DND-41 (cell line): ENCODE data around the gene SLC66A2.

Experiments
- EZH2 ChIP-seq: IDR thresholded peaks from 3 replicates; pipeline ENCODE4 v1.6.1; 2012; ENCODE audit warnings: borderline replicate concordance, low read depth, mild to moderate bottlenecking, moderate library complexity, low read length, inconsistent platforms; ENCODE audit not compliant: severe bottlenecking
- TF ChIP-seq, protein P1 (sequence below): IDR thresholded peaks from 2 replicates; pipeline ENCODE4 v1.5.1; 2012; ENCODE audit warnings: borderline replicate concordance, low read length, moderate library complexity, mild to moderate bottlenecking; ENCODE audit not compliant: poor library complexity, severe bottlenecking; ENCODE audit errors: extremely low read depth

DNA sequence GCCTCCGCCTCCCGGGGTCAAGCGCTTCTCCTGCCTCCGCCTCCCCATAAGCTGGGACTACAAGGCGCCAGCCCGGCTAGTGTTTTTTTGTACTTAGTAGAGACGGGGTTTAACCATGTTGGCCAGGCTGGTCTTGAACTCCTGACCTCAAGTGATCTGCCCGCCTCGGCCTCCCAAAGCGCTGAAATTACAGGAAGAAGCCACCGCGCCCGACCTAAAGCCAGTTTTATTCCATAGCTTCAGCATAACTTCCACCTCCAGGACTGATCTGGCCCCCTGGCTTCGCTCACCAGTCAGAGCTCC lies 37.7 kb upstream of the SLC66A2 start:
- TF ChIP-seq, protein P1, sequence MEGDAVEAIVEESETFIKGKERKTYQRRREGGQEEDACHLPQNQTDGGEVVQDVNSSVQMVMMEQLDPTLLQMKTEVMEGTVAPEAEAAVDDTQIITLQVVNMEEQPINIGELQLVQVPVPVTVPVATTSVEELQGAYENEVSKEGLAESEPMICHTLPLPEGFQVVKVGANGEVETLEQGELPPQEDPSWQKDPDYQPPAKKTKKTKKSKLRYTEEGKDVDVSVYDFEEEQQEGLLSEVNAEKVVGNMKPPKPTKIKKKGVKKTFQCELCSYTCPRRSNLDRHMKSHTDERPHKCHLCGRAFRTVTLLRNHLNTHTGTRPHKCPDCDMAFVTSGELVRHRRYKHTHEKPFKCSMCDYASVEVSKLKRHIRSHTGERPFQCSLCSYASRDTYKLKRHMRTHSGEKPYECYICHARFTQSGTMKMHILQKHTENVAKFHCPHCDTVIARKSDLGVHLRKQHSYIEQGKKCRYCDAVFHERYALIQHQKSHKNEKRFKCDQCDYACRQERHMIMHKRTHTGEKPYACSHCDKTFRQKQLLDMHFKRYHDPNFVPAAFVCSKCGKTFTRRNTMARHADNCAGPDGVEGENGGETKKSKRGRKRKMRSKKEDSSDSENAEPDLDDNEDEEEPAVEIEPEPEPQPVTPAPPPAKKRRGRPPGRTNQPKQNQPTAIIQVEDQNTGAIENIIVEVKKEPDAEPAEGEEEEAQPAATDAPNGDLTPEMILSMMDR, result no peak
- TF ChIP-seq EZH2, result no peak
